ENCODE measurements around the gene DNAJB6. TPM values are rescaled to one million over a fixed set of nuclear protein-coding genes. Genes with fewer than 3 reads are reported as not detected.

Gene DNAJB6
- total RNA-seq, 2 donors from 2014 or later, result 116 to 154 TPM

DNA sequence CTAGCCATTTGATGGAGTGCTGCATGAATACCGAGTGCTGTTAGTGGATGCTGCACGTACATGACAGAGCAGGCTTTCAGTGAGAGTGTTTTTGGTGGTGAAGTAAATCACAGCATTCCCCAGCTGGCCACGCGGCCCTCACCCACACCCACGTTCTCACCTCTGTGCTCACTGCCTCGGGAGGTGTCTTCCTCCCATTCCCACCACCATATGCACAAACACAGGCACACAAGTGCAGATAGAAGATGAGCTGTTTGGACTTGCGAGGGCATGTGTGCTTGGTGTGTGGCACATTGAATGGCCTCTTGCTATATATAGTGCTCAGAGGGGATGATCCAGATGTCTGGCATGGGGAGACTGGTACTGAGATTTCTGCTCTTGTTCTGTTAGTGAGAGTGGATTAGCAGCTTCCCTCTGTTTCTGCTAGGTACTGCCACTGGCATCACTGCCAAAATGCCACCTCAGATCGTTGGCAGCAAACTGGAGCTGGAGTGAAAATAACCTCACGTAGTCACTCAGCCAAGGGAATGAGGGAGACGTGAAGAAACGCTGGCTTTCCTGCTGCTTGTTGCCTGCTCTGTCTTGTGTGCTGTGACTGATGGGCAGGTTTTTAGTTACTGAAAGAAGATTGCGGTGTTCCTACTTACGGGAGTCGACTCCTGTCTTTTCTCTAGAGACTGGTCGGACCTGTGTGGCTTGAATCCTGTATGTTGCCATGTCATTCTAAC, 19.1 kb downstream of the DNAJB6 start:
- no peaks in the 10 kb centered on the region for H3K9me3 ChIP-seq
- peaks cover 26 to 65% of the 10 kb centered on the region in 2 donors for H3K4me1 ChIP-seq (ENCODE audit: control insufficient read depth in 1 of 2, low read depth in 2 of 2)
- TF ChIP-seq, protein P1, sequence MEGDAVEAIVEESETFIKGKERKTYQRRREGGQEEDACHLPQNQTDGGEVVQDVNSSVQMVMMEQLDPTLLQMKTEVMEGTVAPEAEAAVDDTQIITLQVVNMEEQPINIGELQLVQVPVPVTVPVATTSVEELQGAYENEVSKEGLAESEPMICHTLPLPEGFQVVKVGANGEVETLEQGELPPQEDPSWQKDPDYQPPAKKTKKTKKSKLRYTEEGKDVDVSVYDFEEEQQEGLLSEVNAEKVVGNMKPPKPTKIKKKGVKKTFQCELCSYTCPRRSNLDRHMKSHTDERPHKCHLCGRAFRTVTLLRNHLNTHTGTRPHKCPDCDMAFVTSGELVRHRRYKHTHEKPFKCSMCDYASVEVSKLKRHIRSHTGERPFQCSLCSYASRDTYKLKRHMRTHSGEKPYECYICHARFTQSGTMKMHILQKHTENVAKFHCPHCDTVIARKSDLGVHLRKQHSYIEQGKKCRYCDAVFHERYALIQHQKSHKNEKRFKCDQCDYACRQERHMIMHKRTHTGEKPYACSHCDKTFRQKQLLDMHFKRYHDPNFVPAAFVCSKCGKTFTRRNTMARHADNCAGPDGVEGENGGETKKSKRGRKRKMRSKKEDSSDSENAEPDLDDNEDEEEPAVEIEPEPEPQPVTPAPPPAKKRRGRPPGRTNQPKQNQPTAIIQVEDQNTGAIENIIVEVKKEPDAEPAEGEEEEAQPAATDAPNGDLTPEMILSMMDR (IDR thresholded peaks at IDR 0.05), result no peak
- H3K4me3 ChIP-seq, result peak overlapping the region; percentile 34
- DNase-seq (ENCODE audit: low spot score) (no peak), ATAC-seq (ENCODE audit: insufficient number of reproducible peaks, low FRiP score, low read depth) (peak; percentile 69)
- peaks cover 8% of the 10 kb centered on the region for H3K36me3 ChIP-seq
- H3K27ac ChIP-seq, result peak overlapping the region; percentile 41 to 70
- H3K27me3 ChIP-seq (replicated peaks; ENCODE audit: insufficient read depth), result no peaks in the 10 kb centered on the region

DNA sequence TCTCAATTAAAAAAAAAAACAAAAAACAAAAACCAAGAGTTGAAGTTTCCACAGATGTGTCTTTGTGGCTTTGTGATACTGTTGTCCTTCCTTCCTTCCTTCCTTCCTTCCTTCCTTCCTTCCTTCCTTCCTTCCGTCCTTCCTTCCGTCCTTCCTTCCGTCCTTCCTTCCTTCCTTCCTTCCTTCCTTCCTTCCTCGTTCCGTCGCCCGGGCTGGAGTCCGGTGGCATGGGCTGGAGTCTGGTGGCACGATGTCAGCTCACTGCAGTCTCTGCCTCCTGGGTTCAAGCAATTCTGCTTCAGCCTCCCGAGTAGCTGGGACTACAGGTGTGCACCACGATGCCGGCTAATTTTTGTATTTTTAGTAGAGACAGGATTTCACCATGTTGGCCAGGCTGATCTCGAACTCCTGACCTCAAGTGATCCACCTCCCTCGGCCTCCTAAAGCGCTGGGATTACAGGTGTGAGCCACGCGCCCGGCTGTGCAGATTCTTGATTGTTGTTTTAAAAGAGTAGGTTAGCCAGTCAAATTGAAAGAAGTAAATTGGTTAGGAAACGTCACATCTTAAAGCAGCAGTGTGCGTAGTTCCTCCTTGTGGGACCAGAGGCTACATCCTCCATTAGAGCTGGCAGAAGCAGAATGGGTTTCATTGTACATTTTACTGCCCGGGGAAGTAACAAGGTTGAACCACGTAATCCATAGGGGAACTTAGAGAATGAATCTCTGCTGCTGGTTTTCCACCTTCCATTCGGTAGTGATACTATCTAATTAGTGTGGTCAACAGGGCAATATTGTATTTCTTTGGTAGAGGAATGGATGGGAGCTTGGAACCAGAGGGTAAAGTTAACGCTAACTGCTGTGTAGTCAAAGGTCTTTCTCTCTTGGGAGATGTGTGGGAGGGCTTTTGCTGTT, 20.6 kb downstream of the DNAJB6 start:
- H3K36me3 ChIP-seq, result peaks cover 15% of the 10 kb centered on the region
- ATAC-seq (ENCODE audit: insufficient number of reproducible peaks, low FRiP score, low read depth) (no peak), DNase-seq (ENCODE audit: low spot score) (no peak)
- H3K27ac ChIP-seq, result peak overlapping the region in 1 of 2 donors; percentile 28
- H3K9me3 ChIP-seq, result no peaks in the 10 kb centered on the region
- no peaks in the 10 kb centered on the region for H3K27me3 ChIP-seq (replicated peaks; ENCODE audit: insufficient read depth)
- no peak overlapping the region for H3K4me3 ChIP-seq
- peaks cover 26 to 64% of the 10 kb centered on the region in 2 donors for H3K4me1 ChIP-seq (ENCODE audit: control insufficient read depth in 1 of 2, low read depth in 2 of 2)
- TF ChIP-seq, protein P1 (IDR thresholded peaks at IDR 0.05), result no peak

DNA sequence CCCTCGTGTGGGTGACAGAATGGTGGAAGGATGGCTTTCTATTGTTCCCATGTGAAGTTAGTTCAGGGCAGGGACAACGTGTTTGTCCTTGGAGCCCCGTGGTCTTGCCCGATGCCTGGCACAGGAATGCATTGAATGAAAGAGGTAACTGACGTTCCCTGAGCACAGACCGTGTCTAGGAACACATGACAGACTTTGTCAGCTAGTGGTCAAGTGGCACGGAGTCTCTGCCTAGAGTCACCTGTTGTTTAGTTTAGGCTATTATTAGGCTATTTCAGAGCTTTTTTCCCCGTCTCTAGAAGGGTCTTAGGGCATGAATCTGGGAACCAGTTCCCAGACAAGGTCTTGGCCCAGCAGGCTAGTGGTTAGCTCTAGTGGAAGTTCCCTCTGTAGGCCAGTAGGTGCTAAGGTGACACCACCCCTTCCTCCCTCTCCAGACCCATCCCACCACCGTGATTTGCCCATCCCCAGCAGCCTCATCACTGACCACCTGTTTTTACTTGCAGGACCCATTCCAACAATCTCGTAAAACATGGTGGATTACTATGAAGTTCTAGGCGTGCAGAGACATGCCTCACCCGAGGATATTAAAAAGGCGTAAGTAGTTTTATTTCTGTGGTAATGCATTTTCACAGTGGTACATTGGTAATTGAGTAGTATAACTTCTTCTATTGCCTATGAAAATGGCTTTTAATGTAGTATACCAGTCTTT, 21.4 kb downstream of the DNAJB6 start:
- peaks cover 26 to 56% of the 10 kb centered on the region in 2 donors for H3K4me1 ChIP-seq (ENCODE audit: control insufficient read depth in 1 of 2, low read depth in 2 of 2)

DNA sequence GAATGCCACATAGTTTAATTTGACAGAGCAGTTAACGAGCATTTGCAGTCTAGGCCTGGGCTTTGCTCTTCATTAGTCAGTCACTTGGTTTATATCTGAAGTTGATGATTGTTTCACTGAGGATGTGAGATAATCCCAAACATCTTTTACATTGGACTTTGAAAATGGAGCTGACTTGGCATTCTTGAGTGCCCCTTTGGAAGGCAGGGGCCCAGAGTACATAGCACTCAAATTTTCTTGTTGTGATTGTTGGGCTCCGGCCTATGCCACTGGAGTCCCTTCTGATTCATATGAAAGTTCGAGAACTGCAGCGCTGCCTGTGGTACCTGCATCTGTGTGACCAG, 21.9 kb downstream of the DNAJB6 start:
- H3K4me1 ChIP-seq (ENCODE audit: control insufficient read depth in 1 of 2, low read depth in 2 of 2), result peaks cover 26 to 51% of the 10 kb centered on the region in 2 donors
- no peaks in the 10 kb centered on the region for H3K27me3 ChIP-seq (replicated peaks; ENCODE audit: insufficient read depth)
- peaks cover 22% of the 10 kb centered on the region for H3K36me3 ChIP-seq
- no peak for DNase-seq (ENCODE audit: low spot score)
- H3K4me3 ChIP-seq, result no peak overlapping the region
- TF ChIP-seq, protein P1 (IDR thresholded peaks at IDR 0.05), result no peak
- H3K9me3 ChIP-seq, result no peaks in the 10 kb centered on the region
- no peak overlapping the region for H3K27ac ChIP-seq
- no peak for ATAC-seq (ENCODE audit: insufficient number of reproducible peaks, low FRiP score, low read depth)

More for the DNA sequence above, 21.4 kb downstream of the DNAJB6 start:
- Histone ChIP-seq H3K36me3 (peaks cover 17% of the 10 kb centered on the region), H3K9me3 (no peaks in the 10 kb centered on the region), H3K27me3 (replicated peaks; ENCODE audit: insufficient read depth) (no peaks in the 10 kb centered on the region), H3K27ac (no peak overlapping the region), H3K4me3 (no peak overlapping the region)
- TF ChIP-seq, protein P1 (IDR thresholded peaks at IDR 0.05), result no peak
- ATAC-seq (ENCODE audit: insufficient number of reproducible peaks, low FRiP score, low read depth) (no peak), DNase-seq (ENCODE audit: low spot score) (no peak)

Data from thoracic aorta (tissue), 2 donors.